DOHH2 (cell line): ENCODE results near the gene SIK3.

Source experiments
- EZH2phosphoT487 ChIP-seq: fragments of 200-600 bp; sonication (generic); IDR thresholded peaks from 2 replicates; pipeline ENCODE4 v1.6.1; 2017; ENCODE audit warnings: borderline replicate concordance, mild to moderate bottlenecking, antibody characterized with exemption, low read length, moderate library complexity, mixed read lengths
- TF ChIP-seq, protein P1 (sequence below): fragments of 200-600 bp; sonication (generic); IDR thresholded peaks from one replicate; pipeline ENCODE4 v1.5.1; 2014; ENCODE audit warnings: antibody characterized with exemption, mild to moderate bottlenecking, low read depth, low read length; ENCODE audit not compliant: poor library complexity, severe bottlenecking

DNA sequence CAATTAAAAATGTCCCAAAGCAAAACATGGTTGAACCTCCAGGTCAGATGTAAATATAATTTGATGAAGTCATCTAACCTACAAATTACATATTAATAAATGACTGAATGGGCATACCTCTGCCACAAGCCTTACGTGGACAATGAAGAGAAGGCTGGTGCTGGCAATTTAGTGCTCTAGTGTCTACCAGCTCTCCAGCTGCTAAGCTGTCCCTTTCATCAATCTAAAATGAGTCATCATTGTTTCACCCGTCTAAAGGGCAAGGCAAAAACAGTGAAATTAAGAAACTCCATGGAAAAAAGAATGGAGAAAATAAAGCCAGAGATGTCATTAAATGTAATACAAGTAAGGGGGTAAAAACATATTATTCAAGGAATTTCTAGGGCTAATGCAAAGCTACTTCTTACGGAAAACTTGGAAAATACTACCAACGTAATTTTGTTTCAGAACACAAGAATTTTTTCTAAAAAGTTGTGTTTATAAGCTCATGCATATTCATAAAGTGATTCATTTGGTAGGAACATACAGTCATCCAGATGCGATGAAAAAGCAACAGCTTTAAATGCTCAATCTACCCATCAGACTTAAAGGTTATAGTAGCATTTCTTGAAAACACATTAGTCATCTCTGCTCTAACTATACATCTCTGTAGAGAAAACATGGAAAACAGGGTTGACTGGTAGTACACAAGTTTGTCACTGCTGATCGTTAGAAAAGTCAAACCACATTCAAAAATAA is 71.5 kb downstream of the SIK3 start:
- TF ChIP-seq, protein P1, sequence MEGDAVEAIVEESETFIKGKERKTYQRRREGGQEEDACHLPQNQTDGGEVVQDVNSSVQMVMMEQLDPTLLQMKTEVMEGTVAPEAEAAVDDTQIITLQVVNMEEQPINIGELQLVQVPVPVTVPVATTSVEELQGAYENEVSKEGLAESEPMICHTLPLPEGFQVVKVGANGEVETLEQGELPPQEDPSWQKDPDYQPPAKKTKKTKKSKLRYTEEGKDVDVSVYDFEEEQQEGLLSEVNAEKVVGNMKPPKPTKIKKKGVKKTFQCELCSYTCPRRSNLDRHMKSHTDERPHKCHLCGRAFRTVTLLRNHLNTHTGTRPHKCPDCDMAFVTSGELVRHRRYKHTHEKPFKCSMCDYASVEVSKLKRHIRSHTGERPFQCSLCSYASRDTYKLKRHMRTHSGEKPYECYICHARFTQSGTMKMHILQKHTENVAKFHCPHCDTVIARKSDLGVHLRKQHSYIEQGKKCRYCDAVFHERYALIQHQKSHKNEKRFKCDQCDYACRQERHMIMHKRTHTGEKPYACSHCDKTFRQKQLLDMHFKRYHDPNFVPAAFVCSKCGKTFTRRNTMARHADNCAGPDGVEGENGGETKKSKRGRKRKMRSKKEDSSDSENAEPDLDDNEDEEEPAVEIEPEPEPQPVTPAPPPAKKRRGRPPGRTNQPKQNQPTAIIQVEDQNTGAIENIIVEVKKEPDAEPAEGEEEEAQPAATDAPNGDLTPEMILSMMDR: no peak
- no peak for TF ChIP-seq EZH2phosphoT487
